ENCODE data around the gene URGCP.

Gene URGCP

GRCh38 chr7:43906331-43907010, at the start of gene URGCP:
URGCP (minus strand) TSS chr7:43906596; CDS start chr7:43906575, 21 bp downstream.
- peak; percentile 45 for DNase-seq

DNA sequence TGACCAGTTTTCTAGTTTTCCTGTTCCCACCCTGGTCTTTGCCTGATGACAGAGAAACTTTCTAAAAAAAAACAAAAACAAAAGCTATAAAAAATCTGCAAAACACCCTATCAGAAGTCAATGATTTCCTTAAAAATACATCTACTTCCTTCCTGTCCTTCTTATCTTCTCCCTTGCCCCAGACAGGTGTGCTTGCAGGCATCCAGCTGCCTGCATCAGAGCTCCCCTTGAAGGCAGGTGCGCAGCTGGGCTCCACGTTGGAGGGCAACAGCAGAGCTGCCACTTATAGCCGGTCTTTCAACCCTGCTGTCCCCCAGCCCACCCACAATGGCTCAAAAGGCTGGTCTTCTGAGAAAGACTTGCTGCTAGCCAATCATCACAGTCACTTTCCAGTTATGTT, 49.6 kb upstream of the URGCP start:
- DNase-seq: no peak

GRCh38 chr7:43954524-43955228, 48.3 kb upstream of the URGCP start:
- peak; percentile 63 for DNase-seq

DNA sequence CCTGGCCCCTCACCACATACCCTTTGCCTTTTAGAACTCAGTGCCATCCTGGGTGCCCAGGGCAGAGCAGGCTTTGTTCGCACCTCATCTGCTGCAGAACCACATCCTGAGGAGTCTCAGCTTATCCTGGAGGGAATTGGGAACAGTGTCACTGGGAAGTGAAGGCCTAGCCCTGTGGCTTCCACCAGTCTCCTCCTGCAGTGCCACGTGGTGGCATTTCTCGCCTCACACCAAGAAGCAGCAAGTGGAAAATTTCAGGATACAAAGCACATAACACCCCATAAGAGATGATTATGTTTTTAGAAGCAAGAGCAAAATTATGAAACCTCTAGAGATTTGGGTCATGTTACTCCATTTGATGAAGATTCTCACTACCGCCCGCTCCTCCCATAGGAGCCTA, 46.7 kb upstream of the URGCP start:
- DNase-seq: no peak

DNA sequence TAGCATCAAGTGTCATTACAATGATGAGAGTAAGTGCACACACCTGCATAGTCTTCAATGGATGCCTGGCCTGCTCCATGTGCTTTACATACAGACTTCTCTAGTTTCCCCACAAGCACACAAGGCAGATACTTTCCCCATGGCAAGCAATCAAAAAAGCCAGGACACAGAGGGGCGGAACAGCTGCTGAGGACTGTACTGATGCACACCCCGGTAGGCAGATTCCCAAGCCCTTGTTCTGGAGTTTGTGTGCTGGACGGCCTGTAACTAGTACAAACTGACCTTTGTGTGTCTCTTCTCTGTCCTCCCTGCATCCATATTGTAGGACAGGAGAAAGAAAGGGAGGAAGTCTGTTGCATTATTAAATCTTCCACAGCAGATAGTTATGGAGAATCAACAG, 45.6 kb upstream of the URGCP start:
- DNase-seq: no peak

DNA sequence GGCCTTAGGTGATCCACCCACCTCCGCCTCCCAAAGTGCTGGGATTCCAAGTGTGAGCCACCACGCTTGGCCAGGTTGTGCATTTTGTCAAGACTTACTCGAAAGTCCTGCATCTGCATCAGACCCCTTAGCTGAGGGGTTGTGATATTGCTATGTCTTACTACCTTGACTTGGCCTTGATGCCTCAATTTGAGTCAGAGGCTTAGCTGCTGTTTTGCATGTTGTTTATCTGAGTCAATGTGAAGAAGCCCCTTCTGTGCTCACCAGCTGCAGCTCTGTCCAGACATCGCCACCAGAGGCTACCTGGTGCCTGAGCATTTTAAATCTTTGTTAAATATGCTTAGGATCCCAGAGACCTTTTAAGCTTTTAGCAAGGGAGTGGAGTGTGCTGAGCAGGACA, 37.9 kb upstream of the URGCP start:
- no peak for DNase-seq

- no peak for DNase-seq
Observed at GRCh38 chr7:43943417-43944187, 37.2 kb upstream of the URGCP start.

- DNase-seq: no peak
Observed at GRCh38 chr7:43942997-43943396, 36.6 kb upstream of the URGCP start.

- DNase-seq: no peak
Observed at GRCh38 chr7:43942250-43942649, 35.9 kb upstream of the URGCP start.

DNA sequence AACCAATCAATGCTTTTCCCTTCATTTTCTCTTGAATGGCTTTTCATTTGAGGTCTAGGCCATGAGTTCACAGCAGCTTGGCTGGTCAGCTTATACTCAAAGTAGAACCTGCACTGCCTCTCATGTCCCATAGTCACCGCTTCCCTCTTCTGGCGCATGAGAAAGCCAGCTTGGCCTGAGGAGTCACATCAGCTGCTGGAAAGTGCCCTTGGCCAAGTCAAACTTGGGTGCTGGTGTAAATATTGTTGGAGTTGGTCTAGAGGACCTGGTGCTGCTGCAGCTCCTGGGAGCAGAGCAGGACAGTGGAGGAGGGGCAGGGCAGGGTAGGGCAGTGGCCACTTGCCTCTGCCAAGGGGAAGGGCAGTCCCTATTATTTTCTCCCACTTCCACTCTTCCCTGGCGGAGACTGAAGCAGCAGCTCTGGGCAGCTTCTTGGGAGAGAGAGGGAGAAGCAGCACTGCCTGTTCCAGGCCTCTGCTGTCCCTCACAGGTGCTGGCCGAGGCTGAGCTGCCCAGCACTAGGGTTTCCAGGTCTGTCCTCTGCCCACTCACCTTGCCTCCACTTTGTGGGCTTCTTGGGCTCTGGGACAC, 32.6 kb upstream of the URGCP start:
- no peak for DNase-seq

- no peak for DNase-seq
Observed at GRCh38 chr7:43937444-43937843, 31.0 kb upstream of the URGCP start.

DNA sequence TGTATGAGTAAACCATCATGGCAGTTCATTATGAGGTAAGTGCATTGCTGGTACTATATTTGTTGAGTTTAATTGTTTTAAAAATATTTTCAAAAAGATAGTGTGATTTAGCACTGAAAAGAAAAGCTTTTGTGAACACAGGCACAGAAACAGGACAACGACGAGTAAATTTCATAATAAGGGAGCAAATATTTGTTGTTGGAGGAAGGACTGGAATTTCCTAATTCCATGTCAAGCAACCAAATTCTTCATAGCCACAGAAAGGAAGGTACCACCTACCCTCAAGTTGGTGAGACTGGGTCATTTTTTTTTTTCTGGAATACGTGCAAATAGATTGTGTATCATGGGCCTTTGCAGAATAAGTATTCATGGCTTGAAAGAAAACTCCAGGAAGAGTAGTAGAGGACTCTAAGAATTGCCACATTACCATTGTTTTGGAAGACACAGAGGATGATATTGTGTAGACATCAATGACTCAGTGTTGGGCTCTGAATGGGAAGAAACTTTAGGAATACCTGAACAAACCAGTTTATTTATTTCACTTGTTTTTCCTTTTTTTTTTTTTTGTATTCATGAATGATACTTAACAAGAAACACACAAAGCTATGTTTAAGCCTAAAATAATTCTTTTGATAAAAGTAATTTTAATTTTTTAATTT, 27.6 kb upstream of the URGCP start:
- no peak for DNase-seq

GRCh38 chr7:43931346-43931745, 24.9 kb upstream of the URGCP start:
- DNase-seq: no peak

- DNase-seq: no peak
Observed at GRCh38 chr7:43929529-43930457, 23.4 kb upstream of the URGCP start.

DNA sequence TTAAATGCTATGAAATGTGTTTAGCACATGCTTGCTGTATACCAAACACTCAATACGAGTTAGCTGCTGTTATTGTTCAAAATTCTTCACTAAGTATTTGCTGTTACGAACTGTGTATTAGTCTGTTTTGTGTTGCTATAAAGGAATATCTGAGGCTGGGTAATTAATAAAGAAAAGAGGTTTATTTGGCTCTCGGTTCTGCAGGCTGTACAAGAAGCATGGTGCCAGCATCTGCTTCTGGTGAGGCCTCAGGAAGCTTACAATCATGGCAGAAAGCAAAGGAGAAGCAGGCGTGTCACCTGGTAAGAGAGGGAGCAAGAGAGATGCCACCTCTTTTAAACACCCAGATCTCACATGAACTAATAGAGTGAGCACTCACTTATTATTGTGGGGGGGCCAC, 21.4 kb upstream of the URGCP start:
- no peak for DNase-seq

GRCh38 chr7:43926798-43927123, 20.4 kb upstream of the URGCP start:
- no peak for DNase-seq

DNA sequence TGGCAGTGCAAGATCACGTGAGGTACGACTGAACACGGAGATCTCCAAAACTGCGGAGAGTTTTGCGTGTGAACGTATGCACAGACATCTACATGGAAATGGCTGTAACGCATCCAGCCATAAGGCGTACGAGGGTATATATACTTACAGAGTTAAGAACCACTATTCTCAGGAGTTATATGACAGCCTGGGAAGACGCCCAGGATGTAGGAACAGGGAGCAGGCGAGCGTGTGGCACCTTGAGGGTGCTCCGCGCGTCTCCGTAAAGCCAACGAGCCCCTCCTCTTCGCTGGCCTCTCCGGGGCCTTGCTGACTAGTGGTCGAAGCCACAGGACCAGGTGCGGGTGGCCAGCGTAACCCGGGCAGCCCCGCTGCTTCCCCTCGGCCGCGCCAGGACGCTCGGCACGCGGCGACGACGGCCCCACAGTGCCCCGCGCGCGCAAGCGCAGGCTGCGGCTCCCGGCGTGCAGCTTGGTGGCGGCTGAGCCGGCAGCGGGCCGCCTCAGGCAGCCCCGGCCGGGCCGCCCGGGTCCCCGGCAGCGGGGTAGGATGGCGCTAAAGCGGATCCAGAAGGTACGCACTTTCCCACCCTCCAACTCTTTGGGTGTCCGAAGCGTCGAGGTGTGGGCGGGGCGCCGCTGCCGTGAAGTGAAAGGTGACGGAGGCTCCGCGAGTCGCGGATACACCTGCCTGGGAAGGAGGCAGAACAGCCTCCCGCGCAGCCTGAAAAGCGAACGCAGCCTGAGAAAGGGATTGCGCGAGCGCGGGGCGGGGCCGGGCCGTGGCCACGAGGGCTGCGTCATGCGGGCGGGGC, 19.8 kb upstream of the URGCP start, which contains the start of gene UBE2D4:
Gene UBE2D4, plus strand, starts transcription at position 453 of the 814 bp plus-strand sequence. Its CDS starts 97 bp downstream, at position 550.
- DNase-seq: peak; percentile 75

DNA sequence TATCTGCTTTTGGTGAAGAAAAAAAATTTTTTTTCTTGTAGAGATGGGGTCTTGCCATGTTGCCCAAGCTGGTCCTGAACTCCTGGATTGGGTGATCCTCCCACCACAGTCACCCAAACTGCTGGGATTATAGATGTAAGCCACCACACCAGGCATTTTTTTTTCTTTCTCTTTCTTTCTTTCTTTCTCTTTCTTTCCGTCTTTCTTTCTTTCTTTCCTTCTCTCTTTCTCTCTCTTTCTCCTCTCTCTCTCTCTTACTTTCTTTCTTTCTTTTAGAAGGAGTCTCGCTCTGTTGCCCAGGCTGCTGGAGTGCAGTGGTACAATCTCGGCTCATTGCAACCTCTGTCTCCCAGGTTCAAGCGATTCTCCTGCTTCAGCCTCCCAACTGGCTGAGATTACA, 16.3 kb upstream of the URGCP start:
- no peak for DNase-seq

- DNase-seq: no peak
Observed at GRCh38 chr7:43921423-43921822, 15.0 kb upstream of the URGCP start.

DNA sequence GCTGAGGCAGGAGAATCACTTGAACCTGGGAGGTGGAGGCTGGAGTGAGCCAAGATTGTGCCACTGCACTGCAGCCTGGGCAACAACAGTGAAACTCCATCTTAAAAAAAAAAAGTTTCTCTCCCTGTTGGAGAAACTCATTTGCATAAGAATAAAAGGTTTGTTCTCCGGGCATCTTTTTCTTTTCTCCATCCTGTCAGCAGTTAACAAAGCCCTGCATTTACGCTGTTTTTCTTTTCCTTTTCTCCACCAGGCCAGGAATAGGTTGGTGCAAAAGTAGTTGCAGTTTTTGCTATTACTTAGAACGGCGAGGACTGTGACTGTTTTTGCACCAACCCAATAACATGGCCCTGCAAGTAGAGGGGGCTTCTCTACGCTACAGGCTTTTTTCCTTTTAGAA, 9.5 kb upstream of the URGCP start:
- no peak for DNase-seq

- DNase-seq: no peak
Observed at GRCh38 chr7:43914795-43915194, 8.4 kb upstream of the URGCP start.
